Endothelial cell of umbilical vein (primary cell): Measurements from ENCODE around the gene KLHL21. TPM values are rescaled to one million over a fixed set of nuclear protein-coding genes. Genes with fewer than 3 reads are reported as not detected.

Experiments used
- BruUV-seq: library from RNA; stranded (reverse); fragments of 400-500 nt; replicated peaks from 2 replicates; lab custom pipeline; 2021; lab: Mats Ljungman, UMichigan
- CTCF ChIA-PET: fragments of 300-600, 350-600 bp; sonication (Branson Sonifier 250); formaldehyde crosslinking; loops from one replicate; lab custom pipeline; 2021; ENCODE audit warnings: antibody characterized with exemption, inconsistent platforms; lab: Charles Lee
- POLR2A ChIA-PET: fragments of 300-600, 350-600 bp; sonication (Branson Sonifier 250); formaldehyde crosslinking; loops from one replicate; lab custom pipeline; 2021; ENCODE audit warnings: antibody characterized with exemption, inconsistent platforms; lab: Charles Lee
- DNase-seq: peaks from one replicate; pipeline ENCODE4 v3.0.0-alpha.2; 2011; ENCODE audit warnings: low read depth, low spot score
- FAIRE-seq: peaks from 2 replicates; lab custom pipeline; 2011; peaks lifted over from hg19 to GRCh38; lab: Jason Lieb, UNC
- H2AFZ ChIP-seq: 2 replicates; pipeline ENCODE4 v1.6.0; 2012; ENCODE audit warnings: low read depth, low read length, control low read depth, inconsistent platforms
- H3K27ac ChIP-seq: 2 replicates; pipeline ENCODE4 v1.5.1; 2011; ENCODE audit warnings: low read depth, mild to moderate bottlenecking, control low read depth, low read length, moderate library complexity; ENCODE audit not compliant: insufficient read depth
- H3K27me3 ChIP-seq, 2 experiments: 2 replicates each; pipeline versions ENCODE4 v1.6.0 to v1.6.1; 2011; ENCODE audit warnings: low read length in 2 of 2, mixed read lengths in 1 of 2; ENCODE audit not compliant: control insufficient read depth in 2 of 2, insufficient read depth in 2 of 2
- H3K36me3 ChIP-seq, 2 experiments: 2 replicates in 1 of 2; 3 replicates in 1 of 2; pipeline ENCODE4 v1.5.1; 2011; ENCODE audit warnings: low read length in 2 of 2, mild to moderate bottlenecking in 1 of 2, moderate library complexity in 1 of 2; ENCODE audit not compliant: control insufficient read depth in 2 of 2, insufficient read depth in 2 of 2; ENCODE audit errors: extremely low read depth in 1 of 2
- H3K4me1 ChIP-seq: 3 replicates; pipeline ENCODE4 v1.5.1; 2011; ENCODE audit warnings: mild to moderate bottlenecking, low read length; ENCODE audit not compliant: control insufficient read depth, insufficient read depth; ENCODE audit errors: extremely low read depth
- H3K4me2 ChIP-seq: 2 replicates; pipeline ENCODE4 v1.6.1; 2011; ENCODE audit warnings: low read length, control low read depth, mixed read lengths; ENCODE audit not compliant: insufficient read depth
- H3K4me3 ChIP-seq, 3 experiments: fragments of 200-600 bp in 1 of 3; sonication (generic), shearing (Covaris generic) in 1 of 3; replicated peaks in 1 of 3; 2 replicates each; pipeline ENCODE4 v1.5.1; 2011 to 2016; ENCODE audit warnings: control low read depth in 3 of 3, low read length in 3 of 3, mild to moderate bottlenecking in 2 of 3, inconsistent platforms in 1 of 3, low read depth in 1 of 3, moderate library complexity in 1 of 3; ENCODE audit not compliant: insufficient read depth in 1 of 3
- H3K79me2 ChIP-seq: 2 replicates; pipeline ENCODE4 v1.6.0; 2012; ENCODE audit warnings: low read length, inconsistent platforms; ENCODE audit not compliant: control insufficient read depth, insufficient read depth
- H3K9ac ChIP-seq: replicated peaks from 2 replicates; pipeline ENCODE3; 2011; ENCODE audit warnings: low read length, control low read depth; ENCODE audit not compliant: insufficient read depth; ENCODE audit errors: extremely low read depth
- H3K9me1 ChIP-seq: replicated peaks from 3 replicates; pipeline ENCODE4 v1.6.0; 2011; ENCODE audit warnings: mild to moderate bottlenecking, low read length; ENCODE audit not compliant: control insufficient read depth, insufficient read depth; ENCODE audit errors: extremely low read depth
- H3K9me3 ChIP-seq: replicated peaks from 2 replicates; pipeline ENCODE4 v1.5.1; 2012; ENCODE audit warnings: low read length, inconsistent platforms; ENCODE audit not compliant: control insufficient read depth, insufficient read depth
- H4K20me1 ChIP-seq: replicated peaks from 2 replicates; pipeline ENCODE3; 2011; ENCODE audit warnings: mild to moderate bottlenecking, low read length; ENCODE audit not compliant: control insufficient read depth, insufficient read depth; ENCODE audit errors: extremely low read depth
- CTCF ChIP-seq, 2 donors: IDR thresholded peaks; 1 replicate in 1 of 2; 2 replicates in 1 of 2; pipeline ENCODE4 v1.5.1; 2011; ENCODE audit warnings: low read length in 2 of 2, mild to moderate bottlenecking in 2 of 2, moderate library complexity in 2 of 2, control low read depth in 1 of 2, inconsistent platforms in 1 of 2, low read depth in 1 of 2; ENCODE audit not compliant: insufficient read depth in 1 of 2; ENCODE audit errors: extremely low read depth in 1 of 2
- EZH2 ChIP-seq: IDR thresholded peaks from 2 replicates; pipeline ENCODE4 v1.6.1; 2012; ENCODE audit warnings: borderline replicate concordance, low read depth, mild to moderate bottlenecking, moderate library complexity, low read length, inconsistent platforms; ENCODE audit not compliant: severe bottlenecking
- FOS ChIP-seq: IDR thresholded peaks from 2 replicates; pipeline ENCODE4 v1.6.1; 2011; ENCODE audit warnings: mild to moderate bottlenecking, low read length, moderate library complexity, borderline replicate concordance; ENCODE audit not compliant: insufficient read depth
- GATA2 ChIP-seq: IDR thresholded peaks from 2 replicates; pipeline ENCODE4 v1.7.0; 2011; ENCODE audit warnings: low read depth, mild to moderate bottlenecking, moderate library complexity, mixed read lengths, low read length; ENCODE audit not compliant: insufficient read length, insufficient read depth
- JUN ChIP-seq: IDR thresholded peaks from 2 replicates; pipeline ENCODE4 v1.6.1; 2011; ENCODE audit warnings: borderline replicate concordance, low read depth; ENCODE audit not compliant: insufficient read length, insufficient read depth
- MAX ChIP-seq: IDR thresholded peaks from 2 replicates; pipeline ENCODE4 v1.6.1; 2011; ENCODE audit not compliant: insufficient read depth, insufficient read length
- MYC ChIP-seq: IDR thresholded peaks from one replicate; pipeline ENCODE4 v1.6.1; 2011; ENCODE audit warnings: mild to moderate bottlenecking, low read depth, low read length
- POLR2A ChIP-seq: IDR thresholded peaks from 2 replicates; pipeline ENCODE4 v1.6.1; 2012; ENCODE audit warnings: low read depth, mild to moderate bottlenecking, control low read depth, low read length
- POLR2AphosphoS5 ChIP-seq: IDR thresholded peaks from 2 replicates; pipeline ENCODE4 v1.6.1; 2012; ENCODE audit warnings: low read depth, mild to moderate bottlenecking, control low read depth, low read length, moderate library complexity; ENCODE audit not compliant: insufficient read depth
- dilution Hi-C: fragments of 300-500 bp; cut with MboI; formaldehyde crosslinking; loops from one replicate; pipeline ENCODE4 v1.15.0; 2019; ENCODE audit warnings: low sequenced_read_pairs; ENCODE audit not compliant: extremely low pct_ligation_motif_present
- intact Hi-C: fragments of 100-400 bp; cut with micrococcal nuclease; formaldehyde crosslinking; loops from one replicate; pipeline ENCODE4 v1.10.0; 2022
- polyA plus RNA-seq, 4 experiments: library from polyadenylated mRNA; depleted of rRNA in 3 of 4; stranded (reverse) in 3 of 4; unstranded in 1 of 4; fragments of >200 nt; gene quantifications; 2 replicates each; pipeline versions ENCODE4 v1.2.1 to v1.2.3, GENCODE V29; 2011 to 2012; ENCODE audit warnings: missing spikeins in 1 of 4
- total RNA-seq: library from RNA; stranded (reverse); gene quantifications from 2 replicates; pipeline ENCODE4 v1.2.3, GENCODE V29; 2021

KLHL21 gene
- total and polyA plus RNA-seq, 2 donors (not counting 3 experiments of a cell fraction or from before 2014, with no cell fraction given), result 18.0 to 22.4 TPM

DNA sequence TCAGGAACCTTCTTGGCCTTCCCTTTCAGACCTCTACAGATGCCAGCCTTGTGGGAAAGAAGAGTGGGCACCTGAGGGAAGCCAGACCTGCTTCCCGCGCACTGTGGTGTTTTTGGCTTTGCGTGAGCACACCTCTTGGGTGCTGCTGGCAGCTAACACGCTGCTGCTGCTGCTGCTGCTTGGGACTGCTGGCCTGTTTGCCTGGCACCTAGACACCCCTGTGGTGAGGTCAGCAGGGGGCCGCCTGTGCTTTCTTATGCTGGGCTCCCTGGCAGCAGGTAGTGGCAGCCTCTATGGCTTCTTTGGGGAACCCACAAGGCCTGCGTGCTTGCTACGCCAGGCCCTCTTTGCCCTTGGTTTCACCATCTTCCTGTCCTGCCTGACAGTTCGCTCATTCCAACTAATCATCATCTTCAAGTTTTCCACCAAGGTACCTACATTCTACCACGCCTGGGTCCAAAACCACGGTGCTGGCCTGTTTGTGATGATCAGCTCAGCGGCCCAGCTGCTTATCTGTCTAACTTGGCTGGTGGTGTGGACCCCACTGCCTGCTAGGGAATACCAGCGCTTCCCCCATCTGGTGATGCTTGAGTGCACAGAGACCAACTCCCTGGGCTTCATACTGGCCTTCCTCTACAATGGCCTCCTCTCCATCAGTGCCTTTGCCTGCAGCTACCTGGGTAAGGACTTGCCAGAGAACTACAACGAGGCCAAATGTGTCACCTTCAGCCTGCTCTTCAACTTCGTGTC, 23.9 kb downstream of the KLHL21 start:
- Histone ChIP-seq H3K36me3 (no peaks in the 10 kb centered on the region), H3K27me3 (no peaks in the 10 kb centered on the region), H3K9me1 (no peaks in the 10 kb centered on the region), H3K9ac (no peak overlapping the region), H2AFZ (peak overlapping the region; percentile 91), H3K4me3 (no peak overlapping the region), H3K9me3 (no peaks in the 10 kb centered on the region), H4K20me1 (no peaks in the 10 kb centered on the region), H3K4me2 (no peak overlapping the region), H3K79me2 (peaks cover 11% of the 10 kb centered on the region), H3K4me1 (peaks cover 14% of the 10 kb centered on the region), H3K27ac (no peak overlapping the region)
- no TSS peak for BruUV-seq
- ChIA-PET CTCF (interaction anchor here (1.1 kb wide), 1 partner anchor 16 kb away, joined by 4 read pairs; no protein-coding TSS in a partner anchor), POLR2A (interaction anchor here (2.0 kb wide), 1 partner anchor 25 kb away, joined by 5 read pairs; no protein-coding TSS in a partner anchor)
- TF ChIP-seq FOS (no peak), EZH2 (no peak), GATA2 (no peak), MAX (no peak), POLR2AphosphoS5 (no peak), JUN (no peak), MYC (no peak), CTCF (IDR thresholded peaks at IDR 0.05; ENCODE audit: extremely low read depth in 1 of 2, insufficient read depth in 1 of 2, low read depth in 1 of 2, low read length in 2 of 2) (no peak), POLR2A (no peak)
- FAIRE-seq (no peak), DNase-seq (no peak)
- dilution Hi-C loops (no loop called here), intact Hi-C loops (loop anchor here (1.0 kb wide), 2 partner anchors 24 to 47 kb away; partner anchors contain the start of gene NOL9)
